CD4-positive, alpha-beta T cell (primary cell): Measurements from ENCODE around the gene PIP4K2A. TPM values are rescaled to one million over a fixed set of nuclear protein-coding genes. Genes with fewer than 3 reads are reported as not detected.

ENCODE experiments used
- ATAC-seq: fragments of 200-7000 bp; cut with Tn5 transposase; one replicate; pipeline ENCODE4 v1.10.0; 2022; ENCODE audit warnings: mild to moderate bottlenecking; ENCODE audit not compliant: poor library complexity
- CTCF ChIA-PET: fragments of 350-600 bp; sonication (Branson Sonifier 250); formaldehyde crosslinking; loops from one replicate; lab custom pipeline; 2021; ENCODE audit warnings: antibody characterized with exemption, inconsistent platforms; lab: Charles Lee
- POLR2A ChIA-PET: fragments of 350-600 bp; sonication (Branson Sonifier 250); formaldehyde crosslinking; loops from one replicate; lab custom pipeline; 2021; ENCODE audit warnings: antibody characterized with exemption, inconsistent platforms; lab: Charles Lee
- DNase-seq, 14 experiments: peaks; one replicate each; pipeline ENCODE4 v3.0.0-alpha.2; 2013 to 2020; ENCODE audit warnings: mixed read lengths in 2 of 14
- H3K27ac ChIP-seq, 2 donors: one replicate each; pipeline versions ENCODE4 v1.5.1 to v1.7.0; 2013; ENCODE audit warnings: low read length in 2 of 2, low read depth in 1 of 2, mild to moderate bottlenecking in 1 of 2
- H3K27me3 ChIP-seq, 2 experiments: 1 replicate in 1 of 2; 2 replicates in 1 of 2; pipeline versions ENCODE4 v1.6.1 to v1.7.0; 2013; ENCODE audit warnings: low read length in 2 of 2, control low read depth in 1 of 2, mild to moderate bottlenecking in 1 of 2, moderate library complexity in 1 of 2; ENCODE audit not compliant: insufficient read depth in 2 of 2, control insufficient read depth in 1 of 2
- H3K36me3 ChIP-seq: one replicate; pipeline ENCODE4 v1.6.1; 2013; ENCODE audit warnings: low read length, control low read depth; ENCODE audit not compliant: insufficient read depth
- H3K4me1 ChIP-seq: one replicate; pipeline ENCODE4 v1.6.1; 2013; ENCODE audit warnings: low read length, control low read depth; ENCODE audit not compliant: insufficient read depth
- H3K4me3 ChIP-seq: one replicate; pipeline ENCODE4 v1.5.1; 2013; ENCODE audit warnings: mild to moderate bottlenecking, low read length, moderate library complexity
- H3K9me3 ChIP-seq, 2 experiments: 1 replicate in 1 of 2; 2 replicates in 1 of 2; pipeline versions ENCODE4 v1.6.1 to v1.7.0; 2013; ENCODE audit warnings: low read length in 2 of 2, mild to moderate bottlenecking in 2 of 2, control low read depth in 1 of 2, moderate library complexity in 1 of 2; ENCODE audit not compliant: control insufficient read depth in 1 of 2, insufficient read depth in 1 of 2
- H3K27ac Mint-ChIP-seq: one replicate; pipeline ENCODE4 v1.8.0; 2020; ENCODE audit warnings: mixed read lengths
- H3K27me3 Mint-ChIP-seq: one replicate; pipeline ENCODE4 v1.8.0; 2021; ENCODE audit warnings: mixed read lengths
- H3K36me3 Mint-ChIP-seq: one replicate; pipeline ENCODE4 v1.8.0; 2021; ENCODE audit warnings: low read depth, mixed read lengths
- H3K4me1 Mint-ChIP-seq: one replicate; pipeline ENCODE4 v1.8.0; 2021; ENCODE audit warnings: low read depth, mixed read lengths
- H3K4me3 Mint-ChIP-seq: one replicate; pipeline ENCODE4 v1.8.0; 2020; ENCODE audit warnings: mild to moderate bottlenecking, mixed read lengths
- H3K9me3 Mint-ChIP-seq: one replicate; pipeline ENCODE4 v1.8.0; 2020; ENCODE audit warnings: mixed read lengths
- intact Hi-C, 2 experiments: fragments of 100-400 bp; cut with DNase I in 1 of 2; cut with micrococcal nuclease in 1 of 2; formaldehyde crosslinking; loops; one replicate each; pipeline versions ENCODE4 v1.15.1 to v1.9.0; 2023 to 2025; cut with DNase I, micrococcal nuclease
- total RNA-seq, 174 experiments: library from RNA in 2 of 174; stranded (reverse) in 2 of 174; gene quantifications; one replicate each; pipeline ENCODE4 v1.2.3 and lab custom pipeline; 2021 to 2026
- TF ChIP-seq, protein P1 (sequence below): fragments of 200-600 bp; IDR thresholded peaks from one replicate; pipeline ENCODE4 v1.8.0; 2022; ENCODE audit warnings: antibody characterized with exemption, mild to moderate bottlenecking

The PIP4K2A gene
- total RNA-seq, 2 experiments from 2014 or later: 75.4 to 87.2 TPM

DNA sequence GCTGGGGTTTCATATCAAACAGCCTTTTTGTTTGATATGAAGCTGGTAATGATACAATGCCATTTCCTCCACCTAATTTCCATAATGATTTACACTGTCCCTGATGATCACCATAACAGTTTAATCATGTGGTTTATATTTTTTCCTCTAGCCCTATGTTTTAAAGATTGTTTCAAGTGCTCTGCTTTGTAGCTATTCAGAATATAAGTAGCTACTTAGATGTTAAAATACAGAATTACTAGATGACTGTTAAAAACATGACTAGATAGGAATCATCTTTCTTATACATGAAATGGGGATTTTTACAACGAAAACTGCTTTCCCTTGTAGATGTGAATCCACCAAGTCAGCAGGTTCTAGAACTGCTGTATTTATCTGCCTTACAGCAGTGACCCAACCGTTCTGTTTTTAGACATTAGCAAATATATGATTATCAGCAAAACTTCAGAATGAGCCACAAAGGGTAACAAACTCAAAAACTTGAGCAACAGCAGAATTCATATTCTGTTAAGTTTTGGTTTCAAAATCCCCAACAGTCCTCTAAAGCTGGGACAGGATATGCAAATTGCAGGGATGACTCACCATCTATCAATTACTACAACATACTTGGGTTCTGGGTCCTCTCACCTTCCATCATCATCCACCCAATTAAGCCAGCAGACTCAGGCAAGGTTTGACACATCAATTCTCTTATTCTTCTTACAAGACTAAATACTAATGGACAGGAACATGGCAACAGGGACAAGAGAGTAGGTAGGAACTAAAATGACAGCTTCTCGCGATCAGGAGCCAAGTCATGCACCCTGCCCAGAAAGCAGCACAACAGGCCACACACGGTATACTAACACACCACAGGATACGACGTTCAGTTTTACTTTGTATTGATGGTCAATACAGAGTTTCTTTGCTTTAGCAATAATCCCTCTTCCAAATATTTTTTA lies 83.9 kb downstream of the PIP4K2A start:
- intact Hi-C loops: loop anchor here in 1 of 2 experiments (1.0 to 2.0 kb wide), 3 partner anchors 16 to 25 kb away; no protein-coding TSS in a partner anchor
- peak overlapping the region; percentile 63 for H3K4me3 Mint-ChIP-seq

DNA sequence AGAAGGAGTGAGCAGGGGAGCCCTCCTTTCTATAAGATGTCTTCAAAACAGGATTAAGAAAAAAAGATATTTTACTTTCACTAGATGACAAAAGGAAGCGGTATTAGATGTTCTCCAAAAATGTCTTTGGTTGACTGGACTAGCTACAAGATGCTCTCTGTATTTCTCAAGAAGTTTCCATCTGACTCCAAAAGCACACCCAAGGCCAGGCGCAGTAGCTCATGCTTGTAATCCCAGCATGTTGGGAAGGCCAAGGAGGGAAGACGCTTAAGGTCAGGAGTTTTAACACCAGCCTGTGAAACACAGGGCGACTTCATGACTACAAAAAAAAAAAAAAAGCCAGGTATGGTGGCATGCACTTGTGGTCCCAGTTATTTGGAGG lies 84.5 kb downstream of the PIP4K2A start:
- Histone ChIP-seq H3K27ac (peak overlapping the region; percentile 82 to 87), H3K4me1 (peaks cover 62% of the 10 kb centered on the region), H3K36me3 (peaks cover 2% of the 10 kb centered on the region), H3K27me3 (no peaks in the 10 kb centered on the region), H3K4me3 (peak overlapping the region; percentile 42), H3K9me3 (no peaks in the 10 kb centered on the region)
- ChIA-PET POLR2A (interaction anchor here (0.6 to 4.8 kb wide), 22 partner anchors 9 to 409 kb away, joined by 3 to 37 read pairs (median 7); partner anchors contain the start of gene PIP4K2A), CTCF (interaction anchor here (0.6 to 4.6 kb wide), 8 partner anchors 9 to 25 kb away, joined by 3 to 18 read pairs (median 3); no protein-coding TSS in a partner anchor)
- Mint-ChIP-seq H3K27ac (peak overlapping the region; percentile 90), H3K27me3 (no peaks in the 10 kb centered on the region), H3K4me1 (peaks cover 99% of the 10 kb centered on the region), H3K4me3 (peak overlapping the region; percentile 63), H3K9me3 (no peaks in the 10 kb centered on the region), H3K36me3 (peaks cover 10% of the 10 kb centered on the region)
- intact Hi-C loops: loop anchor here in 1 of 2 experiments (1.0 to 2.0 kb wide), 3 partner anchors 17 to 25 kb away; no protein-coding TSS in a partner anchor
- ATAC-seq (no peak), DNase-seq (peak in 2 of 14 experiments; percentile 49 to 63)
- TF ChIP-seq, protein P1, sequence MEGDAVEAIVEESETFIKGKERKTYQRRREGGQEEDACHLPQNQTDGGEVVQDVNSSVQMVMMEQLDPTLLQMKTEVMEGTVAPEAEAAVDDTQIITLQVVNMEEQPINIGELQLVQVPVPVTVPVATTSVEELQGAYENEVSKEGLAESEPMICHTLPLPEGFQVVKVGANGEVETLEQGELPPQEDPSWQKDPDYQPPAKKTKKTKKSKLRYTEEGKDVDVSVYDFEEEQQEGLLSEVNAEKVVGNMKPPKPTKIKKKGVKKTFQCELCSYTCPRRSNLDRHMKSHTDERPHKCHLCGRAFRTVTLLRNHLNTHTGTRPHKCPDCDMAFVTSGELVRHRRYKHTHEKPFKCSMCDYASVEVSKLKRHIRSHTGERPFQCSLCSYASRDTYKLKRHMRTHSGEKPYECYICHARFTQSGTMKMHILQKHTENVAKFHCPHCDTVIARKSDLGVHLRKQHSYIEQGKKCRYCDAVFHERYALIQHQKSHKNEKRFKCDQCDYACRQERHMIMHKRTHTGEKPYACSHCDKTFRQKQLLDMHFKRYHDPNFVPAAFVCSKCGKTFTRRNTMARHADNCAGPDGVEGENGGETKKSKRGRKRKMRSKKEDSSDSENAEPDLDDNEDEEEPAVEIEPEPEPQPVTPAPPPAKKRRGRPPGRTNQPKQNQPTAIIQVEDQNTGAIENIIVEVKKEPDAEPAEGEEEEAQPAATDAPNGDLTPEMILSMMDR: no peak

More for the DNA sequence above, 83.9 kb downstream of the PIP4K2A start:
- H3K4me1 ChIP-seq: peaks cover 67% of the 10 kb centered on the region
- no peaks in the 10 kb centered on the region for H3K9me3 ChIP-seq
- ChIA-PET CTCF (interaction anchor here (0.6 to 4.6 kb wide), 9 partner anchors 8 to 38 kb away, joined by 3 to 18 read pairs (median 3); no protein-coding TSS in a partner anchor), POLR2A (interaction anchor here (0.6 to 4.8 kb wide), 24 partner anchors 9 to 1105 kb away, joined by 3 to 37 read pairs (median 6); partner anchors contain the start of genes PIP4K2A and SKIDA1)
- Mint-ChIP-seq H3K36me3 (peaks cover 10% of the 10 kb centered on the region), H3K4me1 (peaks cover 99% of the 10 kb centered on the region), H3K27me3 (no peaks in the 10 kb centered on the region), H3K9me3 (no peaks in the 10 kb centered on the region), H3K27ac (peak overlapping the region; percentile 90)
- peak; percentile 87 for ATAC-seq
- H3K36me3 ChIP-seq: peaks cover 2% of the 10 kb centered on the region
- peak overlapping the region; percentile 82 to 87 for H3K27ac ChIP-seq
- peak in 4 of 14 experiments; percentile 55 to 89 (median 86) for DNase-seq
- H3K4me3 ChIP-seq: peak overlapping the region; percentile 42
- TF ChIP-seq, protein P1: no peak
- no peaks in the 10 kb centered on the region for H3K27me3 ChIP-seq

DNA sequence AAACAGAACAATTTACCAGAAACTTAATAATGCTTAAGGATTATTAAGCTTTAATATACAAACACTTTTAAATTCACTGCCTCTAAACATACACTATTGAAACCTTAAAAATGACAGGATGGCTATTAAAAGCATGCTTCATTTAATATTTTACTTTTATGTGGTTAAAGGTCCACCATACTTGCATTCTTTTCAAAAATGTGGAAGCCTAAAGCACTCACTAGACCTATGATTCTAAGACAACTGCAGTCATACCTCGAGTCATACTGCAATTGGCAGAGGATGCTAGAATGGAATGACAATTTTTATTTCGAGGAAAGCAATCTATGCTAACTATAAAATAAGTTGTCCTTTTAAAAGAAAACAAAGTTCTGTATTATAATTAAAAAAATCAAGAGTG lies 85.3 kb downstream of the PIP4K2A start:
- Histone ChIP-seq H3K4me3 (no peak overlapping the region), H3K27me3 (no peaks in the 10 kb centered on the region), H3K9me3 (no peaks in the 10 kb centered on the region), H3K4me1 (peaks cover 58% of the 10 kb centered on the region), H3K36me3 (peaks cover 2% of the 10 kb centered on the region), H3K27ac (peak overlapping the region; percentile 82 to 87)
- ATAC-seq: no peak
- TF ChIP-seq, protein P1: no peak
- CTCF ChIA-PET: interaction anchor here (1.0 to 4.6 kb wide), 3 partner anchors 11 to 18 kb away, joined by 3 to 18 read pairs (median 5); no protein-coding TSS in a partner anchor
- DNase-seq: no peak
- H3K4me3 Mint-ChIP-seq: peak overlapping the region; percentile 79
- H3K9me3 Mint-ChIP-seq: no peaks in the 10 kb centered on the region
- POLR2A ChIA-PET: interaction anchor here (0.9 to 4.8 kb wide), 12 partner anchors 9 to 84 kb away, joined by 3 to 27 read pairs (median 12); partner anchors contain the start of gene PIP4K2A
- H3K4me1 Mint-ChIP-seq: peaks cover 99% of the 10 kb centered on the region
- H3K27ac Mint-ChIP-seq: peak overlapping the region; percentile 90
- H3K27me3 Mint-ChIP-seq: no peaks in the 10 kb centered on the region
- H3K36me3 Mint-ChIP-seq: peaks cover 10% of the 10 kb centered on the region
- intact Hi-C loops: no loop called here
